ENCODE results near the gene RAD51B. TPM values are rescaled to one million over a fixed set of nuclear protein-coding genes. Genes with fewer than 3 reads are reported as not detected.

Gene RAD51B
- polyA plus RNA-seq, 1 donor (not counting 4 experiments of a cell fraction or from before 2014, with no cell fraction given), result 13.3 TPM

GRCh38 chr14:67900231-67900630, 80.7 kb downstream of the RAD51B start:
- no peaks in the 10 kb centered on the region for H4K20me1 ChIP-seq (ENCODE audit: control insufficient read depth, extremely low read depth, insufficient read depth, low read length)
- FAIRE-seq, result no peak
- H3K79me2 ChIP-seq (ENCODE audit: control insufficient read depth, insufficient read depth, low read length), result no peaks in the 10 kb centered on the region

DNA sequence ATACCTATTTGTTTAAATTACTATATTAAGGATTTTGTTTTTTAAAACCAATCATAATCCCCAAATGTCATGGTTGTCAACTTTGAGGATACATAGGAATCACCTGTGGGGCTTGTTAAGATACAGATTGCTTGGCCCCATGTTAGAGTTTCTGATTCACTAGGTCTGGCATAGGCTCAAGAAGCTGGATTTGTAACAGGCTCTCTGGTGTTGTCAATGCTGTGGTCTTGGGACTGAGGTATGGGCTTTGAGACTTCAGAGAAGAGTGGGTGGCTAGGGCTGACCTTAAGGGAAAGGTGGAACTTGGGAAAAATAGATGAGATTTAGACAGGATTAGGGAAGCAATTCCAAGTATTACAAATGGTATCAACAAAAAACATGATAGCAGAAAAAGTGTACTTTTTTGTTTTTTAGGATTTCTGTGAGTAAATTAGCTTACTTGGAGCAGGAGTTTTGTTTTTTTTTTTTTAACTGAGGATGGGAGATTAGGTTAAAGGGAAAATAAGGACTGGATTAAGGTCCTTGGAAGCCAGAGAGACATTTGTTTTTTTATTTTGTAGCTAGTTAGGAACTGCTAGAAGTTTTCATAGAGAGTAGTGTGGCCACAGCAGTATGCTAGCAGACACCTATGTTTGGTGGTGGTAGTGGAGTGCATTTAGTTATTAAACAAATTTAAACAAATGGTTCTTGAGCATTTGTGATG, 88.6 kb downstream of the RAD51B start:
- TF ChIP-seq CTCF (optimal IDR thresholded peaks at IDR 0.05 in 1 of 3, IDR thresholded peaks at IDR 0.05 in 1 of 3, conservative IDR thresholded peaks at IDR 0.05 in 1 of 3; ENCODE audit: extremely low read depth in 1 of 3, insufficient read depth in 2 of 3, low read length in 3 of 3) (no peak), EZH2 (IDR thresholded peaks at IDR 0.05; ENCODE audit: low read length) (no peak)
- no peak for FAIRE-seq
- H3K4me3 ChIP-seq (ENCODE audit: control insufficient read depth in 2 of 3, extremely low read depth in 1 of 3, insufficient read depth in 2 of 3, low read depth in 1 of 3, low read length in 3 of 3), result no peak overlapping the region
- H3K27ac ChIP-seq (ENCODE audit: control insufficient read depth, insufficient read depth, low read length), result no peak overlapping the region
- H3K9me3 ChIP-seq (ENCODE audit: control insufficient read depth, low read depth, low read length), result no peaks in the 10 kb centered on the region
- H3K9me1 ChIP-seq (ENCODE audit: control insufficient read depth, extremely low read depth, insufficient read depth, low read length), result no peaks in the 10 kb centered on the region
- H3K27me3 ChIP-seq (ENCODE audit: control insufficient read depth, extremely low read depth, insufficient read depth, low read length), result no peaks in the 10 kb centered on the region
- H2AFZ ChIP-seq (ENCODE audit: control insufficient read depth, low read length), result no peak overlapping the region
- no peaks in the 10 kb centered on the region for H3K4me1 ChIP-seq (ENCODE audit: control insufficient read depth, extremely low read depth, insufficient read depth, low read length)
- H3K4me2 ChIP-seq (ENCODE audit: control insufficient read depth, extremely low read depth, insufficient read depth, low read depth, low read length), result no peak overlapping the region
- H4K20me1 ChIP-seq (ENCODE audit: control insufficient read depth, extremely low read depth, insufficient read depth, low read length), result no peaks in the 10 kb centered on the region
- no peaks in the 10 kb centered on the region for H3K36me3 ChIP-seq (ENCODE audit: control insufficient read depth in 2 of 2, extremely low read depth in 1 of 2, insufficient read depth in 2 of 2, low read length in 2 of 2)
- dilution Hi-C loops (cut with MboI; ENCODE audit: extremely low pct_ligation_motif_present, low sequenced_read_pairs), result no loop called here
- DNase-seq (ENCODE audit: low read depth, low spot score), result no peak
- no peak overlapping the region for H3K9ac ChIP-seq (ENCODE audit: control insufficient read depth, extremely low read depth, insufficient read depth, low read length)
- H3K79me2 ChIP-seq (ENCODE audit: control insufficient read depth, insufficient read depth, low read length), result no peaks in the 10 kb centered on the region

More at GRCh38 chr14:67900231-67900630, 80.7 kb downstream of the RAD51B start:
- dilution Hi-C loops (cut with MboI; ENCODE audit: extremely low pct_ligation_motif_present, low sequenced_read_pairs), result no loop called here
- Histone ChIP-seq H3K36me3 (ENCODE audit: control insufficient read depth in 2 of 2, extremely low read depth in 1 of 2, insufficient read depth in 2 of 2, low read length in 2 of 2) (no peaks in the 10 kb centered on the region), H3K27ac (ENCODE audit: control insufficient read depth, insufficient read depth, low read length) (no peak overlapping the region), H3K4me1 (ENCODE audit: control insufficient read depth, extremely low read depth, insufficient read depth, low read length) (no peaks in the 10 kb centered on the region), H3K4me3 (ENCODE audit: control insufficient read depth in 2 of 3, extremely low read depth in 1 of 3, insufficient read depth in 2 of 3, low read depth in 1 of 3, low read length in 3 of 3) (no peak overlapping the region), H3K9me1 (ENCODE audit: control insufficient read depth, extremely low read depth, insufficient read depth, low read length) (no peaks in the 10 kb centered on the region), H3K4me2 (ENCODE audit: control insufficient read depth, extremely low read depth, insufficient read depth, low read depth, low read length) (no peak overlapping the region), H3K27me3 (ENCODE audit: control insufficient read depth, extremely low read depth, insufficient read depth, low read length) (no peaks in the 10 kb centered on the region), H2AFZ (ENCODE audit: control insufficient read depth, low read length) (no peak overlapping the region), H3K9me3 (ENCODE audit: control insufficient read depth, low read depth, low read length) (no peaks in the 10 kb centered on the region), H3K9ac (ENCODE audit: control insufficient read depth, extremely low read depth, insufficient read depth, low read length) (no peak overlapping the region)
- no peak for DNase-seq (ENCODE audit: low read depth, low spot score)
- no peak for TF ChIP-seq CTCF (optimal IDR thresholded peaks at IDR 0.05 in 1 of 3, IDR thresholded peaks at IDR 0.05 in 1 of 3, conservative IDR thresholded peaks at IDR 0.05 in 1 of 3; ENCODE audit: extremely low read depth in 1 of 3, insufficient read depth in 2 of 3, low read length in 3 of 3)
- TF ChIP-seq EZH2 (IDR thresholded peaks at IDR 0.05; ENCODE audit: low read length), result no peak

Data from keratinocyte (primary cell).